HEK293T (cell line): ENCODE data around the gene TRAPPC12.

Experiments used
- CTCF ChIA-PET: fragments of 350-600 bp; formaldehyde crosslinking; extraction: SDS; loops from one replicate; lab custom pipeline; 2021; ENCODE audit warnings: antibody characterized with exemption, inconsistent platforms; lab: Yijun Ruan, JAX
- POLR2A ChIA-PET: fragments of 350-600 bp; formaldehyde crosslinking; extraction: SDS; loops from one replicate; lab custom pipeline; 2020; ENCODE audit warnings: antibody characterized with exemption, inconsistent platforms; lab: Yijun Ruan, JAX
- DNase-seq: peaks from one replicate; pipeline ENCODE4 v3.0.0; 2012; ENCODE audit warnings: mixed read lengths; ENCODE audit errors: extremely low spot score
- ARNT ChIP-seq: fragments of 450-650 bp; IDR thresholded peaks from 2 replicates; pipeline ENCODE4 v1.6.1; 2017; ENCODE audit warnings: mild to moderate bottlenecking
- BHLHE40 ChIP-seq: fragments of 450-650 bp; IDR thresholded peaks from 2 replicates; pipeline ENCODE4 v1.6.1; 2016; ENCODE audit warnings: mild to moderate bottlenecking, moderate library complexity, borderline replicate concordance
- CTBP1 ChIP-seq: fragments of 450-650 bp; IDR thresholded peaks from 2 replicates; pipeline ENCODE4 v1.6.1; 2016; ENCODE audit warnings: borderline replicate concordance
- ELF4 ChIP-seq: fragments of 450-650 bp; IDR thresholded peaks from 2 replicates; pipeline ENCODE4 v1.6.1; 2017; ENCODE audit warnings: antibody characterized with exemption
- FOXA1 ChIP-seq: fragments of 450-650 bp; IDR thresholded peaks from 2 replicates; pipeline ENCODE4 v1.6.1; 2016; ENCODE audit warnings: mild to moderate bottlenecking
- FOXK2 ChIP-seq: fragments of 450-650 bp; IDR thresholded peaks from 2 replicates; pipeline ENCODE4 v1.6.1; 2016; ENCODE audit warnings: mild to moderate bottlenecking
- FOXM1 ChIP-seq: fragments of 450-650 bp; IDR thresholded peaks from 2 replicates; pipeline ENCODE4 v1.6.1; 2017; ENCODE audit warnings: mild to moderate bottlenecking, borderline replicate concordance
- HDGF ChIP-seq: fragments of 450-650 bp; IDR thresholded peaks from 2 replicates; pipeline ENCODE4 v1.6.1; 2017; ENCODE audit warnings: antibody characterized with exemption, borderline replicate concordance
- L3MBTL2 ChIP-seq: fragments of 450-650 bp; conservative IDR thresholded peaks from 2 replicates; pipeline ENCODE4 v1.6.1; 2016; ENCODE audit warnings: mild to moderate bottlenecking
- LEF1 ChIP-seq: fragments of 450-650 bp; IDR thresholded peaks from 2 replicates; pipeline ENCODE4 v1.6.1; 2017; ENCODE audit warnings: mild to moderate bottlenecking, borderline replicate concordance
- NFRKB ChIP-seq: fragments of 450-650 bp; IDR thresholded peaks from 2 replicates; pipeline ENCODE4 v1.6.1; 2016; ENCODE audit warnings: mild to moderate bottlenecking, moderate library complexity
- SP1 ChIP-seq: fragments of 450-650 bp; IDR thresholded peaks from 2 replicates; pipeline ENCODE4 v1.6.1; 2017
- SUZ12 ChIP-seq: fragments of 450-650 bp; IDR thresholded peaks from 2 replicates; pipeline ENCODE4 v1.6.1; 2016; ENCODE audit warnings: mild to moderate bottlenecking
- TARDBP ChIP-seq: fragments of 450-650 bp; IDR thresholded peaks from 2 replicates; pipeline ENCODE4 v1.6.1; 2016
- ZNF384 ChIP-seq: fragments of 450-650 bp; IDR thresholded peaks from 2 replicates; pipeline ENCODE4 v1.6.1; 2016
- TF ChIP-seq, protein P1 (sequence below): fragments of 450-650 bp; IDR thresholded peaks from 2 replicates; pipeline ENCODE4 v1.6.1; 2016

Gene TRAPPC12

GRCh38 chr2:3482363-3482821 lies 102.9 kb downstream of the TRAPPC12 start:
- TF ChIP-seq SP1 (no peak), TARDBP (no peak), SUZ12 (no peak), FOXK2 (no peak), NFRKB (no peak), FOXM1 (no peak), ZNF384 (no peak), LEF1 (no peak)
- ChIA-PET POLR2A (interaction anchor here (1.0 kb wide), 1 partner anchor 76 kb away, joined by 3 read pairs; the partner anchor contains the start of gene RNASEH1), CTCF (no interaction called here)
- DNase-seq = no peak

- no peak for DNase-seq
- ChIA-PET POLR2A (interaction anchor here (1.0 kb wide), 1 partner anchor 75 kb away, joined by 3 read pairs; the partner anchor contains the start of gene RNASEH1), CTCF (no interaction called here)
- TF ChIP-seq NFRKB (no peak), LEF1 (no peak), FOXM1 (no peak), TARDBP (no peak), L3MBTL2 (no peak), ZNF384 (no peak), CTBP1 (no peak), FOXA1 (no peak)
- TF ChIP-seq, protein P1, sequence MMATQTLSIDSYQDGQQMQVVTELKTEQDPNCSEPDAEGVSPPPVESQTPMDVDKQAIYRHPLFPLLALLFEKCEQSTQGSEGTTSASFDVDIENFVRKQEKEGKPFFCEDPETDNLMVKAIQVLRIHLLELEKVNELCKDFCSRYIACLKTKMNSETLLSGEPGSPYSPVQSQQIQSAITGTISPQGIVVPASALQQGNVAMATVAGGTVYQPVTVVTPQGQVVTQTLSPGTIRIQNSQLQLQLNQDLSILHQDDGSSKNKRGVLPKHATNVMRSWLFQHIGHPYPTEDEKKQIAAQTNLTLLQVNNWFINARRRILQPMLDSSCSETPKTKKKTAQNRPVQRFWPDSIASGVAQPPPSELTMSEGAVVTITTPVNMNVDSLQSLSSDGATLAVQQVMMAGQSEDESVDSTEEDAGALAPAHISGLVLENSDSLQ = peak; percentile 95
Observed at GRCh38 chr2:3483227-3483985, 103.9 kb downstream of the TRAPPC12 start.

DNA sequence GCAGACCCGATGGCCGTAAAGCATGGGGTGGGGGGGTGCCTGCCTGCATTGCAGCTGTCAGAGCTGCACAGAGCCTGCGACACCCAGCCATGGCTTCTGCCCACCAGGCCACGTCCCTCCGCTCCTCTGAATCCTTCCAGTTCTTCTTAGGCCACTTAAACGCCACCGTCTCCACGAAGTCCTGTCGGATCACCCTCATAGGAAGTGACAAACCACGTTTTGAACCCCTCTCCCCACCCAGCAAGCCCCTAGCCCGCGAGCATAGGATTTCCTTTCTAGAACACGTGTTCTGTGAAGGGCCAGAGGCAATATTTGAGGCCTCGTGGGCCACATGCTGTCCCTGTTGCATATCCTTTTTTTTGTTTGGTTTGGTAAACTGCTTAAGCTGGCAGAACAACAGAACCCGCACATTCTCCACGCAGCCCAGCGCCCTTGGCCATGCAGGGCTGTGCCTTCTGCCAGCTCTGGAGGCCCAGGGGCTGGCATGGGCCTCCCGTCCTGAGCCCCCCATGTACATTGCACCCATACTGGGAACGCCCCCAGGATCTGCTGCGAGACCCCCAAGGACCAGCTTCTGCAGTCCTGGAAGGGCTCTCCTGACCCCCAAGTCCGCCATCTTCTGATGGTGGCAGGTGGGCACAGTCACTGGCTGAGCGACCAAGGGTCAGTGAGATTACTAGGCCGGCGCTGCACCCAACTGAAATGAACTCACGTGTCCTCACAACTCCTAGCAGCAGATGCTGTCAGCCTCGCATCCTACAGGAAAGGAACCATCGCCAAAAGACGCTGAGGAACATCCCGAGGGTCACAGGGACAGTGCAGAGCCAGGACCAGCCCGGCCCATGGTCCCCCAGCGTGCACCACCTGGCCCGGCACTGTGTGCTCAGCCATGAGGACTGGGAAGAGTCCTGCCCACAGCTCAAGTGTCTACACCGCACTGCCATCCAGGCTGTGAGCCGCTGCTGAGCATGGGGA lies 104.8 kb downstream of the TRAPPC12 start:
- no peak for DNase-seq
- ChIA-PET CTCF (no interaction called here), POLR2A (no interaction called here)
- no peak for TF ChIP-seq SUZ12

- ChIA-PET POLR2A (no interaction called here), CTCF (no interaction called here)
- DNase-seq = no peak
- TF ChIP-seq SP1 (no peak), SUZ12 (no peak), FOXK2 (no peak), FOXA1 (no peak), LEF1 (no peak), NFRKB (no peak)
Observed at GRCh38 chr2:3485166-3485565, 105.7 kb downstream of the TRAPPC12 start.

DNA sequence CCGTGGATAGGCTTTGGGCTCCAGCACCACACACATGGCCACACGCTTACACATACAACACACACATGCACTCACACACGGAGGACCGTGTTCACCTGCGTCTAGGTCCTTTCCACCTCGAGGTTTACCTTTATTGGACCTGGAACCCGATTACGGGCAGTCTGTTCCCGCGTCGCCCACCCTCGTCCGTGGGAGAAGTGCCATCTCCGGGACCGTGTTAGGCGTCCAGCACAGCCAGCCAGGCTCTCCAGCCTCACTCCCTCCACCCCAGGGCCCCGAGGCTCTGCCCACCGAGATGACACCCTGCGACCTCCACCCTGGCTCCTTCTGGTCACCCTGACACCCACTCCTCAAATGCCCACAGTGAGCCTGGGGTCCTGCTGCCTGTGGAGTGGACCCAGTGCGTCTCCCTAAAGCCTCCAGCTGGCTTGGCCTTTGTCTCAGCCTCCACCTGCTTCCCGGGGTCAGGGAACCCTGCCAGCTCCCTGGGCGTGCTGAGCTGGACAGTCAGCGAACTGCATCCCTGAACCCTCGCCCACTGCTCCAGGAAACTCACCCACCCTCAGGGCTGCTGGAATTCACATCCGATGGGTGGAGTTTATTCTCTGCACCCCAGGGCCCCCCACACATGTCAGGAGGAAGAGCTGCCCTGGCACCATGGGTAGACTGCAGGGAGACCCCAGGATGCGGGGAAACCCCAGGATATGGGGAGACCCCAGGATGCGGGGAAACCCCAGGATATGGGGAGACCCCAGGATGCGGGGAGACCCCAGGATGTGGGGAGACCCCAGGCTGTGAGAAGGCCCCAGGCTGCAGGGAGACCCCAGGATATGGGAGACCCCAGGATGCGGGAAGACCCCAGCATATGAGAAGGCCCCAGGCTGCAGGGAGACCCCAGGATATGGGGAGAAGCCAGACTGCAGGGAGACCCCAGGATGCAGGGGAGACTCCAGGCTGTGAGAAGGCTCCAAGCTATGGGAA lies 106.8 kb downstream of the TRAPPC12 start:
- TF ChIP-seq L3MBTL2 = no peak
- no peak for DNase-seq
- CTCF ChIA-PET = no interaction called here
- POLR2A ChIA-PET = no interaction called here

- TF ChIP-seq ARNT (no peak), SUZ12 (no peak), FOXM1 (no peak), ELF4 (no peak), FOXK2 (no peak), BHLHE40 (no peak), L3MBTL2 (no peak), FOXA1 (no peak), NFRKB (no peak), CTBP1 (no peak), TARDBP (no peak), SP1 (no peak), ZNF384 (no peak), LEF1 (no peak)
- TF ChIP-seq, protein P1 = no peak
- no peak for DNase-seq
- ChIA-PET POLR2A (no interaction called here), CTCF (no interaction called here)
Observed at GRCh38 chr2:3487028-3487425, 107.5 kb downstream of the TRAPPC12 start.

GRCh38 chr2:3487432-3487831 lies 107.9 kb downstream of the TRAPPC12 start:
- DNase-seq = no peak
- POLR2A ChIA-PET = no interaction called here
- CTCF ChIA-PET = no interaction called here
- TF ChIP-seq TARDBP (no peak), SP1 (no peak), ELF4 (no peak), NFRKB (no peak), SUZ12 (no peak), FOXM1 (no peak), CTBP1 (no peak), FOXA1 (no peak), HDGF (no peak), BHLHE40 (no peak), LEF1 (no peak), ARNT (no peak), FOXK2 (no peak)
- TF ChIP-seq, protein P1 = no peak
